NCI-H146 (cell line): ENCODE measurements around the gene PKNOX1.
"Not testable (repeated sequence)": the region's sequence is repeated elsewhere in the genome, so short reads cannot be mapped to it uniquely, and the experiment has no call there.

Experiments used
- DNase-seq: peaks from one replicate; lab custom pipeline; 2025; lab: John Stamatoyannopoulos, UW

PKNOX1 gene

DNA sequence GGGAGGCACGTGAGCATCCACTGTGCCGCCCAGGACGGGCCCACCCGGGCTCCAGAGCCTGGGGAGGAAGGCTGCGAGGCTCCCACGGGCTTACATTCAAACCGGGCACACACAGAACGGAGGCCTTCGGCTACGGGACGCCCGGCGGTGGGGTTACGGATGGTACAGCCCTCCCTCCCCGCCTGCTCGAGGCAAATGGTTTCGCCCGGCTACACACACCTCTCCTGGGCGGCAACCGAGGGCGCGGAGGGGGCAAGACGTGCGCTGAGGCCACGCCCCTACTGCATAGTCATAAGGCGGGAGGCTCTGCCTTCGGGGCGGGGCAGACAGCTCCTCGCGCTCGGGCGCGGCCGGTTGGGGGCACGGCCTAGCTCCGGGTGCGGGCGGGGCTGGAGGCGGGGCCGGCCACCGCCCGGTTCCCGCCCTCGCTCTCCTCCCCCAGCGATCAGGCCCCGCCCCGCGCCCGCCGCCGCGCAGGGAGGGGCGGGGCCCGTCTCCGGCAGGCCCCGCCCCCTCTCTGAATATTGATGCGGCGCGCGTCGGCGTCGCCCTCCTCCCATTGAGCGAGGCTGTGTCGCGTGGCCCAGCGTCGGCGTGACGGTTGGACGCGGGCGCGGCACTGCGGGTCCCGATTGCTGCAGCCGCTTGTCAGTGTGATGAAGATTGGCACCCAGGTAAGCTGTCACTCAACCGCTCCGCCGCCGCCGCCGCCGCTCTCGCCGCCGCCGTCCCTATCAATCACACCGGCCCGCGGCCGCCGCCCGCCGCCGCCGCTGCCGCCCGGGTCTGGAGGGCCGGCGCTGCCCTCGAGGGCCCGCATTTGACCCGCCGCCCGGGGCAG, at the start of gene PKNOX1:
Gene PKNOX1, plus strand, starts transcription at position 572 of the 841 bp plus-strand sequence. CDS start 29,820 bp downstream, outside the sequence.
- peak; percentile 98 for DNase-seq

DNA sequence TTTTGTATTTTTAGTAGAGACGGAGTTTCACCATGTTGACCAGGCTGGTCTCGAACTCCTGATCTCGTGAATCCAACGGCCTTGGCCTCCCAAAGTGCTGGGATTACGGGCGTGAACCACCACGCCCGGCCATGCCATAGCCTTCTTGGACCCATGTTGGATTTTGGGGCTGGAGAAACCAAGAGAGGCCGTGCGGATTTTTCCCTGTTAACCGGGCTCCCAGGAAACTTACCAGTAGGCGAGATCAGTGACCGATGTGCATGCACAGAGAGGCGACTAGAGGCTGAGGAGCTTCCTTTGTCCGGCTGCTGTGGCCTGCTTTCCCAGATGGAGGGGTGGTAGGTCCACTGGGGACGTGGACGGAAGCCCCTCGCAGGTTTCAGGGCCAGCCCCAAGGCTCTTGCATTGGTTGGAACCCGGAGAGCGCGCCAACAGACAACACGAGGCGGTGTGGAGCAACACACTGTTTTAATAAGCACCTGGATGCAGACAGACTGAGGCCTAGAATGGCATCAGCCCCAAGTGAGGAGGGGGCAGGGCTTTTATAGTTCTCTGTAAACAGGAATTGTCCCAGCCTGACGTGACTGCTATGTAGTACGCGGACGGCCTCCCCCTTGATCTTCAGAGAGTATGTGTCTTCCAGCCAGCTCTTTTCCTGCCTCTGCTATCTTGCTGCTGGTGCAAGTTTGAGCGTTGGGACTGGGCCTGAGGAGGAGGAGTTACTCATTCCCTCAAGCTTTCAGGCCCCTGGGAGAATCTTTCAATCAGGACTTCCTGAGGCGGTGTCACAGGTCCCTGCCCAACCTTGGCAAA, 49.0 kb upstream of the PKNOX1 start, which contains the start of gene ERVH48-1:
Gene ERVH48-1, minus strand, starts transcription at position 517 of the 813 bp plus-strand sequence. CDS start 6,624 bp downstream, outside the sequence.
- DNase-seq, result no peak

DNA sequence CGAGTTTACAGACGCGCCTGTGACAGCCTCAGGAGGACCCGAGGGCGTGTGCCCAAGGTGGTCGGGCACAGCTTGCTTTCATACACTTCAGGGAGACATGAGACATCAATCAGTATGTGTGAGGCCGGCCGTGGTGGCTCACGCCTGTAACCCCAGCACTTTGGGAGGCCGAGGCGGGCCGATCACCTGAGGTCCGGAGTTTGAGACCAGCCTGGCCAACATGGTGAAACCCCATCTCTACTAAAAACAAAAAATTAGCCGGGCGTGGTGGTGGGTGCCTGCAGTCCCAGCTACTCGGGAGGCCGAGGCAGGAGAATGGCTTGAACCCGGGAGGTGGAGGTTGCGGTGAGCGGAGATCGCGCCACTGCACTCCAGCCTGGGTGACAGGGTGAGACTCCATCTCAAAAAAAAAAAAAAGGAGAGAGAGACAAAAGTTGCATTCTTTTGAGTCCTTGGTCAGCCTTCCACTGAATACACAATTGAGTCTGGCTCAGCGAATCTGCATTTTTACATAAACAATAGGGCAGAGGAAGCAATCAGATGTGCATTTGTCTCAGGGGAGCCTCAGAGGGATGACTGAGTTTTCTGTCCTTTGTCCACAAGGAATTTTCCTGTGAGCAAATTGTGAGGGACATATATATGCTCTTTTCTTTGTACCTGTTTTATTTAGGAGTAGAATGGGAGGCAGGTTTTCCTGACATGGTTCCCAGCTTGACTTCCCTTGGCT, 46.7 kb upstream of the PKNOX1 start:
- DNase-seq, result not testable (repeated sequence)

DNA sequence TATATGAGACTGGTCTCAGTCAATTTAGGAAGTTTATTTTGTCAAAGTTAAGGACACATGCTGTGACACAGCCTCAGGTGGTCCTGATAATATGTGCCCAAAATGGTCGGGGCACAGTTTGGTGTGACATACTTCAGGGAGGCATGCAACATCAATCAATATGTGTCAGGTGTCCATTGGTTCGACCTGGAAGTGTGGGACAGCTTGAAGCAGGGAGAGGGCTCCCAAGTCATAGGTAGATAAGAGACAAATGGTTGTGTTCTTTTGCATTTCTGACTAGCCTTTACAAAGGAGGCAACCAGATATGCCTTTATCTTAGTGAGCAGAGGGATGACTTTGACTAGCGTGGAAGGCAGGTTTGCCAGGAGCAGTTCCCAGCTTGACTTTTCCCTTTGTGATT, 44.4 kb upstream of the PKNOX1 start:
- no peak for DNase-seq

DNA sequence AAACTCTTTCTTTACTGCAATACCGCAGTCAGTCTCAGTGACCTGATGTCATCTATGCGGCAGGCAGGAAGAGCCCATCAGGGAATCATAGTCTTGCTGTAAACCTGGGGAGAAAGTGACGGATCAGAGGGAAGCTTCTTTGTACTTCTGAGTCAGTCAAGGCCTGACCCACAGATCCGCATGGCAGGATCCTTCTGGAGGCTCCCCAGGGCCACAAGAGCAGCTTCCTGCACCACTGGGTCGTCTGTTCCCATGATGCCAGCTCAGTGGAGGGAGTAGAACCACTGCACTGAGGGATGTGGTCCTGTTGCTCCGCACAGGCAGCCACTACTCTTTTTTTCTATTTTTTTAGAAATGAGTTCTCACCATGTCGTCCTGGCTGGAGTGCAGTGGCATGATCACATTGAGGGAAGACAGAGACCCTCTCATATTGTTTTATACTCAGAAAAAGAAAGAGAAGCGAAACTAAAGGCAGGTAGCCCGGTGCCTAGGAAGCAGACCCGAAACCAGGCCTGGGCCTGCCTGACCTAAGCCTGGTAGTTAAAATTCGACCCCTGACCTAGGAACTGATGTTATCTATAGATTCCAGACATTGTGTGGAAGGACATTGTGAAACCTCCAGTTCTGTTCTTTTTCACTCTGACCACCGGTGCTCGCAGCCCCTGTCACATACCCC, 42.7 kb upstream of the PKNOX1 start:
- no peak for DNase-seq

DNA sequence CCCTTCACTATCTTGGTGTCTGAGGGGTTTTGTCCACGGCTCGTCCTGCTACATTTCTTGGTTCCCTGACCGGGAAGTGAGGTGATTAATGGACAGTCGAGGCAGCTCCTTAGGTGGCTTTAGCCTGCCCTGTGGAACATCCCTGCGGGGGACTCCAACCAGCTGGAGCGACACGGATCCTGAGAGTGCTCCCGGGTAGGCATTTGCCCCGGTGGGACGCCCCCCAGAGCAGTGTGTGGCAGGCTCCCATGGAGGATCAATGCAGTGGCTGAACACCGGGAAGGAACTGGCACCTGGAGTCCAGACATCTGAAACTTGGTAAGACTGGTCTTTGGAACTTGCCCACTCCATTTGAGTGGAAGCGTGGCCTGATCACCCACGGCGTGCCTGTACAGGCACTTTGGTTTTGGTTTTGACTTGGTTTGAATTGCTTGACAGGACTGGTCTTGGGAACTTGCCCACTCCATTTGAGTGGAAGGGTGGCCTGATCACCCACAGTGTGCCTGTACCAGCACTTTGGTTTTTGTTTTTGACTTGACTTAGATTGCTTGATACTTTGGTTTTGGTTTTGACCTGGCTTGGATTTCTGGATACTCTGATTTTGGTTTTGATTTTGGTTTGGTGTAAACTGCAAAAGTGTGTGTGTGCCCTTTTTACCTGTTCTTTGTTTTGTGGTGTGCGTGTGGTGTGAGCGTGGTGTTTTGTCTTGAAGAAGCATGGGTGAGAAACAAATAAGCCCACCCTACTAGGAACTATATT, 41.8 kb upstream of the PKNOX1 start:
- not testable (repeated sequence) for DNase-seq

DNA sequence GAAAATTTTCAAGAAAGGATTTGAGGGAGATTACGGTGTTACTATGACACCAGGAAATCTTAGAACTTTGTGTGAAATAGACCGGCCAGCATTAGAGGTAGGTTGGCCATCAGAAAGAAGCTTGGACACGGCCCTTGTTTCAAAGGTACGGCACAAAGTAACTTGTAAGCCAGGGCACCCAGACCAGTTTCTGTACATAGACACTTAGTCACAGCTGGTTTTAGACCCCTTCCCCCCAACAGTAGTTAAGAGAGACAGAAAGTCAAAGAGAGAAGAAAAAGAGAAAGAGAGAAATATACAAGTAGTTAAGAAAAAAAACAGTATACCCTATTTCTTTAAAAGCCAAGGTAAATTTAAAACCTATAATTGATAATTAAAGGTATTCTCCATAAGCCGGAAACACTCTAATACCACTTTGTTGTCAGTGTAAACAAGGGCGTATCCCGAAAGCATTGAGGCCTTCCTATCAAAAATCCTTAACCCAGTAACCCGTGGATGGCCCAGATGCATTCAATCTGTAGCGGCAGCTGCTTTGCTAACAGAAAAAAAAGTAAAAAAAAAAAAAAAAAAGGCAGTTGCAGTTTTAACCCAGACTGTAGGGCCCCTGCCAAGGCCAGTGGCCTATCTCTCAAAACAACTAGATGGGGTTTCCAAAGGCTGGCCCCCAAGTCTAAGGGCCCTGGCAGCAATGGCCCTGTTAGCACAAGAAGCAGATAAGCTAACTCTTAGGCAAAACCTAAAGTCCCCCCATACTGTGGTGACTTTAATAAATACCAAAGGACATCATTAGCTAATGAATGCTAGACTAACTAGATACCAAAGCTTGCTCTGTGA, 41.0 kb upstream of the PKNOX1 start:
- peak; percentile 41 for DNase-seq

DNA sequence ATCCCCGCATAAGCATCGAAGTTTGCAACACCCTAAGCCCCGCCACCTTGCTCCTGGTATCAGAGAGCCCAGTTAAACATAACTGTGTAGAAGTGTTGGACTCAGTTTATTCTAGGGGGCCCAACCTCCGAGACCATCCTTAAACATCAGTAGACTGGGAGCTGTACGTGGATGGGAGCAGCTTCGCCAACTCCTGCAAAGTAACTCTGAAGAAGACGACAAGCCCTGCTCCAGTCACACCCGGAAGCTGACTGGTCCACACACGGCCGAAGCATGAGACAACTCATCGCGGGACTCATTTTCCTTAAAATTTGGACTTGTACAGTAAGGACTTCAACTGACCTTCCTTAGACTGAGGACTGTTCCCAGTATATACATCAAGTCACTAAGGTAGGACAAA, 40.4 kb upstream of the PKNOX1 start:
- not testable (repeated sequence) for DNase-seq

GRCh38 chr21:42936360-42936759, 38.0 kb upstream of the PKNOX1 start:
- not testable (repeated sequence) for DNase-seq

GRCh38 chr21:42937034-42937940, 37.1 kb upstream of the PKNOX1 start:
- DNase-seq, result not testable (repeated sequence)

- DNase-seq, result no peak
Observed at GRCh38 chr21:42937960-42938605, 36.3 kb upstream of the PKNOX1 start.

- DNase-seq, result not testable (repeated sequence)
Observed at GRCh38 chr21:42938606-42938995, 35.8 kb upstream of the PKNOX1 start.

- DNase-seq, result no peak
Observed at GRCh38 chr21:42939582-42940413, 34.6 kb upstream of the PKNOX1 start.

DNA sequence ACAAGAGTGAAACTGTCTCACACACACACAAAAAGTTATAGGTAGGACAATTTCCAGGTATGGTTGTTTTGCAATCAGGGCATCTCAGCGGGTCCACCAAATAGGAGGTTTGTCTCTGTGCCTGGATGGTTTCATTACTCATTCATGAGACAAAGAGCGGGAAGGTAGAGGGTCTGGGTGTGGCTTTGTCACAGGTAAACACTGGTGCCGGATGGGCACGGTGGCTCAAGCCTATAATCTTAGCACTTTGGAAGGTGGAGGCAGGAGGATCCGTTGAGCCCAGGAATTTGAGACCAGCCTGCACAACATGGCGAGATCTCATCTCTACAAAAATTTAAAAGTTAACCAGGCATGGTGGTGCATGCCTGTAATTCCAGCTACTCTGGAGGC, 32.7 kb upstream of the PKNOX1 start:
- DNase-seq, result no peak

DNA sequence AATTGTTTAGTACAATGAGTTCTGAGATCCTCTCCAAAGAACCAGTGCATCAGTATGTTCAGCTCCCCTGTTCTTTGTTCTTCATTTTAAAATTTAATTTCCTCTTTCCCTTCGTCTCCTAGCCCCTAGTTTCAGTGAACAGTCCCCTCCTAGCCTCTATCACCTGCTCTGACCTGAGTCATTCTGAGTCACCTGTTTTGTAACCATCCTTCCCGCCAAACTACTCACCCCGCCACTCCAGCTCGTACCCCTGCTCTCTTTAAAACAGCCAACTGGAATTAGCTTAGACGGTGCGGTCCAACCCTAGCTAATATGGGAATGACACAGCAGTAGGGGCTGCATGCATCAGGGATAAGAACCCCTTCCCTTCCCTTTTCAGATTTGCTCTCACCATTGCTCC, 32.1 kb upstream of the PKNOX1 start:
- DNase-seq, result no peak

- not testable (repeated sequence) for DNase-seq
Observed at GRCh38 chr21:42949094-42949755, 25.1 kb upstream of the PKNOX1 start.

DNA sequence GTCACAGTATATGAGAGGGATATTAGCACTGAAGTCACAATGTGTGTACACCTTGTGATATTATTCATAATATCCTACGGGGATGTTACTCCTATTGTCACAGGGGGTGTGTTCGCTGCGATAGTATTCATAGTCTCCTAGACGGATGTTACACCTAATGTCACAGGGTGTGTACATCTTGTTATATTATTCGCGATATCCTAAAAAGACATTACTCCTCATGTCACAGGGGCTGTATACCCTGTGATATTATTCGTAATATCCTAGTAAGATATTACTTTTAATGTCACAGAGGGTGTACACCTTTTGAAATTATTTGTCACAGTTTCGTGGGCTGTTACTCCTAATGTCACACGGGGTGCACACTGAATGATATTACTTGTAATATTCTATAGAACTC, 23.2 kb upstream of the PKNOX1 start:
- DNase-seq, result not testable (repeated sequence)
